GM23248 (cell line): ENCODE results near the gene SLC18A3.

ENCODE experiments used
- EZH2 ChIP-seq: fragments of 200-600 bp; sonication (generic); IDR thresholded peaks from 2 replicates; pipeline ENCODE4 v1.6.1; 2018; ENCODE audit warnings: antibody characterized with exemption, mild to moderate bottlenecking; ENCODE audit not compliant: insufficient read depth, poor library complexity, severe bottlenecking
- EZH2phosphoT487 ChIP-seq: fragments of 200-600 bp; sonication (generic); IDR thresholded peaks from 2 replicates; pipeline ENCODE4 v1.6.1; 2018; ENCODE audit warnings: antibody characterized with exemption, moderate library complexity, mild to moderate bottlenecking, low read depth; ENCODE audit not compliant: insufficient read depth

GRCh38 chr10:49612513-49613164 lies 2.5 kb downstream of the SLC18A3 start:
- TF ChIP-seq EZH2, result no peak
- TF ChIP-seq EZH2phosphoT487, result 0 out of 2 replicates have a peak, but pooled peaks have one; percentile 30
